Effector CD8-positive, alpha-beta T cell (primary cell): Measurements from ENCODE around the gene MEOX2.

Experiments used
- DNase-seq: peaks from one replicate; lab custom pipeline; 2025; lab: John Stamatoyannopoulos, UW

MEOX2 gene

GRCh38 chr7:15681186-15681585 is 5.3 kb downstream of the MEOX2 start:
- no peak for DNase-seq

GRCh38 chr7:15680446-15680845 is 6.0 kb downstream of the MEOX2 start:
- DNase-seq: no peak

- DNase-seq: no peak
Observed at GRCh38 chr7:15679306-15679705, 7.2 kb downstream of the MEOX2 start.

- DNase-seq: no peak
Observed at GRCh38 chr7:15678653-15679052, 7.8 kb downstream of the MEOX2 start.

GRCh38 chr7:15675379-15675778 is 11.1 kb downstream of the MEOX2 start:
- no peak for DNase-seq

GRCh38 chr7:15674586-15674985 is 11.9 kb downstream of the MEOX2 start:
- no peak for DNase-seq

- no peak for DNase-seq
Observed at GRCh38 chr7:15669443-15670090, 16.9 kb downstream of the MEOX2 start.

- no peak for DNase-seq
Observed at GRCh38 chr7:15667991-15668390, 18.5 kb downstream of the MEOX2 start.

- DNase-seq: no peak
Observed at GRCh38 chr7:15662451-15662850, 24.0 kb downstream of the MEOX2 start.

GRCh38 chr7:15658247-15658646 is 28.2 kb downstream of the MEOX2 start:
- no peak for DNase-seq

- no peak for DNase-seq
Observed at GRCh38 chr7:15652776-15653290, 33.6 kb downstream of the MEOX2 start.

GRCh38 chr7:15651693-15652092 is 34.8 kb downstream of the MEOX2 start:
- no peak for DNase-seq

GRCh38 chr7:15650787-15651186 is 35.7 kb downstream of the MEOX2 start:
- no peak for DNase-seq

GRCh38 chr7:15648461-15648961 is 38.0 kb downstream of the MEOX2 start:
- DNase-seq: no peak

- no peak for DNase-seq
Observed at GRCh38 chr7:15647309-15647708, 39.2 kb downstream of the MEOX2 start.

GRCh38 chr7:15643000-15643705 is 43.3 kb downstream of the MEOX2 start:
- DNase-seq: no peak

- DNase-seq: no peak
Observed at GRCh38 chr7:15628876-15629275, 57.6 kb downstream of the MEOX2 start.

- DNase-seq: no peak
Observed at GRCh38 chr7:15626041-15626440, 60.4 kb downstream of the MEOX2 start.

- no peak for DNase-seq
Observed at GRCh38 chr7:15625466-15625865, 61.0 kb downstream of the MEOX2 start.

GRCh38 chr7:15621468-15621867 is 65.0 kb downstream of the MEOX2 start:
- DNase-seq: no peak

GRCh38 chr7:15620491-15621185 is 65.8 kb downstream of the MEOX2 start:
- no peak for DNase-seq

GRCh38 chr7:15618275-15618674 is 68.2 kb downstream of the MEOX2 start:
- DNase-seq: no peak

GRCh38 chr7:15612205-15612604 is 74.3 kb downstream of the MEOX2 start:
- DNase-seq: no peak
